Natural killer cell (primary cell): ENCODE results near the gene RBPJL. TPM values are rescaled to one million over a fixed set of nuclear protein-coding genes. Genes with fewer than 3 reads are reported as not detected.

ENCODE experiments used
- ATAC-seq, 3 donors: fragments of 150-1000 bp in 2 of 3; fragments of 200-7000 bp in 1 of 3; cut with Tn5 transposase; 1 replicate in 1 of 3; 2 replicates in 2 of 3; pipeline ENCODE4 v1.10.0; 2021; ENCODE audit warnings: mild to moderate bottlenecking in 2 of 3, moderate library complexity in 2 of 3
- DNase-seq, 2 donors: peaks; one replicate each; pipeline versions ENCODE4 v3.0.0 to v3.0.0-alpha.2; 2013 to 2021; ENCODE audit warnings: mixed read lengths in 1 of 2
- H3K27ac ChIP-seq: one replicate; pipeline ENCODE4 v1.5.1; 2013; ENCODE audit warnings: mild to moderate bottlenecking, low read length
- H3K27me3 ChIP-seq: one replicate; pipeline ENCODE4 v1.6.1; 2013; ENCODE audit warnings: low read length; ENCODE audit not compliant: control insufficient read depth, insufficient read depth
- H3K36me3 ChIP-seq: one replicate; pipeline ENCODE4 v1.6.1; 2013; ENCODE audit warnings: low read length; ENCODE audit not compliant: control insufficient read depth, insufficient read depth
- H3K4me1 ChIP-seq: one replicate; pipeline ENCODE4 v1.6.1; 2013; ENCODE audit warnings: low read length; ENCODE audit not compliant: control insufficient read depth, insufficient read depth
- H3K4me3 ChIP-seq: one replicate; pipeline ENCODE4 v1.5.1; 2013; ENCODE audit warnings: low read length
- H3K9me3 ChIP-seq: one replicate; pipeline ENCODE4 v1.6.1; 2013; ENCODE audit warnings: low read length; ENCODE audit not compliant: control insufficient read depth, insufficient read depth
- H3K27ac Mint-ChIP-seq, 2 donors: one replicate each; pipeline ENCODE4 v1.8.0; 2022; ENCODE audit warnings: mild to moderate bottlenecking in 2 of 2, mixed read lengths in 2 of 2, moderate library complexity in 1 of 2
- H3K27me3 Mint-ChIP-seq, 2 donors: one replicate each; pipeline ENCODE4 v1.8.0; 2022; ENCODE audit warnings: low read depth in 2 of 2, mixed read lengths in 2 of 2
- H3K36me3 Mint-ChIP-seq: one replicate; pipeline ENCODE4 v1.8.0; 2022; ENCODE audit warnings: mixed read lengths
- H3K4me1 Mint-ChIP-seq, 2 donors: one replicate each; pipeline ENCODE4 v1.8.0; 2022; ENCODE audit warnings: mixed read lengths in 2 of 2
- H3K4me3 Mint-ChIP-seq: one replicate; pipeline ENCODE4 v1.8.0; 2022; ENCODE audit warnings: mild to moderate bottlenecking, moderate library complexity, mixed read lengths
- H3K9me3 Mint-ChIP-seq, 2 donors: one replicate each; pipeline ENCODE4 v1.8.0; 2022; ENCODE audit warnings: mixed read lengths in 2 of 2
- CTCF ChIP-seq: fragments of 200-600 bp; IDR thresholded peaks from one replicate; pipeline ENCODE4 v1.8.0; 2022; ENCODE audit warnings: antibody characterized with exemption
- WGBS: methylation state at CpG from one replicate; pipeline ENCODE4 v1.1.7; 2013; ENCODE audit warnings: missing lambda C conversion rate; ENCODE audit not compliant: insufficient coverage; 5-methylcytosine and 5-hydroxymethylcytosine counted together
- intact Hi-C: fragments of 100-400 bp; cut with micrococcal nuclease; formaldehyde crosslinking; loops from one replicate; pipeline ENCODE4 v1.14.2; 2022
- total RNA-seq, 4 donors: library from RNA; stranded (reverse); fragments of 120-200 nt in 1 of 4; gene quantifications; one replicate each; pipeline versions ENCODE4 v1.2.3 to v1.2.4, GENCODE V29; 2013 to 2022

The RBPJL gene
- total RNA-seq, 3 donors from 2014 or later (not counting 1 experiment from before 2014, with no cell fraction given) = not detected

GRCh38 chr20:45316150-45317080 is 9.8 kb downstream of the RBPJL start:
- Histone ChIP-seq H3K4me3 (no peak overlapping the region), H3K4me1 (peaks cover 20% of the 10 kb centered on the region), H3K27ac (no peak overlapping the region), H3K27me3 (peaks cover 2% of the 10 kb centered on the region), H3K9me3 (peaks cover 2% of the 10 kb centered on the region), H3K36me3 (no peaks in the 10 kb centered on the region)
- TF ChIP-seq CTCF = no peak
- no peaks in the 10 kb centered on the region for H3K9me3 Mint-ChIP-seq
- peaks cover 0 to 9% of the 10 kb centered on the region in 2 donors for H3K4me1 Mint-ChIP-seq
- no peak for ATAC-seq
- H3K4me3 Mint-ChIP-seq = no peak overlapping the region
- peaks cover 40 to 42% of the 10 kb centered on the region in 2 donors for H3K27me3 Mint-ChIP-seq
- H3K27ac Mint-ChIP-seq = no peak overlapping the region
- intact Hi-C loops = no loop called here
- no peak for DNase-seq
- H3K36me3 Mint-ChIP-seq = no peaks in the 10 kb centered on the region
- 29% methylated on average over 71 of the region's 71 CpGs for WGBS

- H3K4me3 ChIP-seq = no peak overlapping the region
- H3K27me3 Mint-ChIP-seq = peaks cover 35 to 38% of the 10 kb centered on the region in 2 donors
- no peak for DNase-seq
- no peaks in the 10 kb centered on the region for H3K9me3 Mint-ChIP-seq
- intact Hi-C loops = no loop called here
- no peak overlapping the region for H3K27ac Mint-ChIP-seq
- H3K36me3 ChIP-seq = no peaks in the 10 kb centered on the region
- H3K4me3 Mint-ChIP-seq = no peak overlapping the region
- peaks cover 0 to 6% of the 10 kb centered on the region in 2 donors for H3K4me1 Mint-ChIP-seq
- no peak for TF ChIP-seq CTCF
- no peak for ATAC-seq
- H3K36me3 Mint-ChIP-seq = no peaks in the 10 kb centered on the region
- H3K27ac ChIP-seq = no peak overlapping the region
- WGBS = 70% methylated on average over 2 of the region's 3 CpGs
- peaks cover 23% of the 10 kb centered on the region for H3K4me1 ChIP-seq
- H3K27me3 ChIP-seq = no peaks in the 10 kb centered on the region
- H3K9me3 ChIP-seq = peaks cover 4% of the 10 kb centered on the region
These were observed 11.2 kb downstream of the RBPJL start for GRCh38 chr20:45317826-45318225.

- no peaks in the 10 kb centered on the region for H3K9me3 Mint-ChIP-seq
- H3K4me1 Mint-ChIP-seq = peaks cover 0 to 6% of the 10 kb centered on the region in 2 donors
- intact Hi-C loops = no loop called here
- Histone ChIP-seq H3K27me3 (no peaks in the 10 kb centered on the region), H3K4me3 (no peak overlapping the region), H3K4me1 (peaks cover 23% of the 10 kb centered on the region), H3K36me3 (no peaks in the 10 kb centered on the region), H3K9me3 (peaks cover 4% of the 10 kb centered on the region), H3K27ac (no peak overlapping the region)
- DNase-seq (no peak), ATAC-seq (no peak)
- no peak overlapping the region for H3K27ac Mint-ChIP-seq
- 77% methylated on average over 7 of the region's 7 CpGs for WGBS
- H3K36me3 Mint-ChIP-seq = no peaks in the 10 kb centered on the region
- no peak overlapping the region for H3K4me3 Mint-ChIP-seq
- no peak for TF ChIP-seq CTCF
- H3K27me3 Mint-ChIP-seq = peaks cover 34 to 38% of the 10 kb centered on the region in 2 donors
These were observed 11.8 kb downstream of the RBPJL start for GRCh38 chr20:45318386-45318939.
